ENCODE measurements around the gene NAALADL2. TPM values are rescaled to one million over a fixed set of nuclear protein-coding genes. Genes with fewer than 3 reads are reported as not detected.

The NAALADL2 gene
- 0.44 and 0.65 TPM in 2 replicates for total RNA-seq

GRCh38 chr3:174859114-174859735 lies at the start of gene NAALADL2:
Gene NAALADL2 (plus strand): TSS chr3:174859334.

